Gastrocnemius medialis (tissue), 4 donors: Measurements from ENCODE around the gene TNS3.

ENCODE experiments used
- POLR2A ChIP-seq, 2 donors: fragments of 450-650 bp; IDR thresholded peaks; one replicate each; pipeline ENCODE4 v1.6.1; 2017; ENCODE audit warnings: antibody characterized with exemption in 2 of 2, mild to moderate bottlenecking in 2 of 2, moderate library complexity in 2 of 2
- TF ChIP-seq, protein P1 (sequence below), 5 experiments: fragments of 450-650 bp in 3 of 5; fragments of 200-600 bp in 2 of 5; sonication (generic) in 2 of 5; IDR thresholded peaks in 4 of 5; conservative IDR thresholded peaks in 1 of 5; 1 replicate in 4 of 5; 2 replicates in 1 of 5; pipeline ENCODE4 v1.5.1; 2016 to 2019; ENCODE audit warnings: antibody characterized with exemption in 5 of 5, mild to moderate bottlenecking in 3 of 5, moderate library complexity in 3 of 5

DNA sequence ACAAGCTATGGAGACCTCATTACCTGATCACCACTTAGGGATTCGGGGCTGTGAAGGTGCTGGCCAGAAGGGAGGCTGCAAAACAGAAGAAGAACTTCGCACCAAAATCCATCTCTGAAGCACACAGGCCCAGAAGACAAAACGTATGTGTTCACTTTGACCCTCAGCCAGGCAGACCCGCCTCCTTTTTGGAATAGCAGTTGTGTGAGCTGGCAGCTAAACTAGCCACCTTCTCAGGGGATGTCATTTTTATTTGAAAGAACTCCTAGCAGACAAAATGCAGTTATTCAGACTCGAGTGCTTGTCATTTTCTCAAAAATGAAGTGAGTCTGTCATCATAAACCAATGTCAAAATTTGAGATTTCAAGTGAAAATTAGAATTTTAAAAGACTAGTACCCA, 71.7 kb downstream of the TNS3 start:
- TF ChIP-seq, protein P1, sequence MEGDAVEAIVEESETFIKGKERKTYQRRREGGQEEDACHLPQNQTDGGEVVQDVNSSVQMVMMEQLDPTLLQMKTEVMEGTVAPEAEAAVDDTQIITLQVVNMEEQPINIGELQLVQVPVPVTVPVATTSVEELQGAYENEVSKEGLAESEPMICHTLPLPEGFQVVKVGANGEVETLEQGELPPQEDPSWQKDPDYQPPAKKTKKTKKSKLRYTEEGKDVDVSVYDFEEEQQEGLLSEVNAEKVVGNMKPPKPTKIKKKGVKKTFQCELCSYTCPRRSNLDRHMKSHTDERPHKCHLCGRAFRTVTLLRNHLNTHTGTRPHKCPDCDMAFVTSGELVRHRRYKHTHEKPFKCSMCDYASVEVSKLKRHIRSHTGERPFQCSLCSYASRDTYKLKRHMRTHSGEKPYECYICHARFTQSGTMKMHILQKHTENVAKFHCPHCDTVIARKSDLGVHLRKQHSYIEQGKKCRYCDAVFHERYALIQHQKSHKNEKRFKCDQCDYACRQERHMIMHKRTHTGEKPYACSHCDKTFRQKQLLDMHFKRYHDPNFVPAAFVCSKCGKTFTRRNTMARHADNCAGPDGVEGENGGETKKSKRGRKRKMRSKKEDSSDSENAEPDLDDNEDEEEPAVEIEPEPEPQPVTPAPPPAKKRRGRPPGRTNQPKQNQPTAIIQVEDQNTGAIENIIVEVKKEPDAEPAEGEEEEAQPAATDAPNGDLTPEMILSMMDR (IDR thresholded peaks at IDR 0.05 in 4 of 5, conservative IDR thresholded peaks at IDR 0.05 in 1 of 5): no peak
- no peak for TF ChIP-seq POLR2A (IDR thresholded peaks at IDR 0.05)
